Neuronal stem cell (in vitro differentiated cells): Measurements from ENCODE around the gene LYRM9.
"Not testable (repeated sequence)": the region's sequence is repeated elsewhere in the genome, so short reads cannot be mapped to it uniquely, and the experiment has no call there.

Source experiments
- DNase-seq: peaks from one replicate; pipeline ENCODE4 v3.0.0-alpha.2; 2013; ENCODE audit warnings: low spot score
- H2AFZ ChIP-seq: one replicate; pipeline ENCODE4 v1.6.1; 2013; ENCODE audit warnings: mild to moderate bottlenecking, low read length, inconsistent platforms
- H2AK5ac ChIP-seq: 2 replicates; pipeline ENCODE4 v1.6.1; 2013; ENCODE audit warnings: low read depth, mild to moderate bottlenecking, inconsistent platforms, low read length, moderate library complexity, mixed read lengths
- H2BK120ac ChIP-seq: 2 replicates; pipeline ENCODE4 v1.6.1; 2013; ENCODE audit warnings: low read depth, mild to moderate bottlenecking, inconsistent platforms, low read length, moderate library complexity, mixed read lengths
- H2BK12ac ChIP-seq: one replicate; pipeline ENCODE4 v1.6.1; 2013; ENCODE audit warnings: low read length, inconsistent platforms
- H2BK15ac ChIP-seq: 2 replicates; pipeline ENCODE4 v1.6.1; 2013; ENCODE audit warnings: mild to moderate bottlenecking, low read length, inconsistent platforms, mixed read lengths
- H2BK5ac ChIP-seq: one replicate; pipeline ENCODE4 v1.6.1; 2013; ENCODE audit warnings: inconsistent platforms, mild to moderate bottlenecking, low read length, moderate library complexity
- H3K14ac ChIP-seq: one replicate; pipeline ENCODE4 v1.6.1; 2013; ENCODE audit warnings: low read length, inconsistent platforms
- H3K18ac ChIP-seq: 2 replicates; pipeline ENCODE4 v1.6.1; 2013; ENCODE audit warnings: low read length, inconsistent platforms
- H3K23ac ChIP-seq: 2 replicates; pipeline ENCODE4 v1.6.1; 2013; ENCODE audit warnings: low read depth, mild to moderate bottlenecking, mixed read lengths, low read length, inconsistent platforms; ENCODE audit not compliant: poor library complexity
- H3K27ac ChIP-seq: replicated peaks from 3 replicates; pipeline ENCODE4 v1.5.1; 2013; ENCODE audit warnings: low read length, inconsistent platforms
- H3K27me3 ChIP-seq, 3 experiments: 2 replicates each; pipeline ENCODE4 v1.6.1; 2013; ENCODE audit warnings: low read length in 3 of 3, mild to moderate bottlenecking in 2 of 3, inconsistent platforms in 1 of 3, low read depth in 1 of 3, mixed read lengths in 1 of 3, moderate library complexity in 1 of 3; ENCODE audit not compliant: control insufficient read depth in 3 of 3, insufficient read depth in 3 of 3
- H3K36me3 ChIP-seq, 2 donors: replicated peaks in 1 of 2; 2 replicates each; pipeline ENCODE4 v1.6.1; 2013; ENCODE audit warnings: low read length in 2 of 2; ENCODE audit not compliant: control insufficient read depth in 2 of 2, insufficient read depth in 2 of 2
- H3K4ac ChIP-seq: 2 replicates; pipeline ENCODE4 v1.6.1; 2013; ENCODE audit warnings: inconsistent platforms, mild to moderate bottlenecking, low read length, moderate library complexity
- H3K4me1 ChIP-seq, 2 donors: 1 replicate in 1 of 2; 2 replicates in 1 of 2; pipeline ENCODE4 v1.6.1; 2013; ENCODE audit warnings: low read length in 2 of 2, low read depth in 1 of 2; ENCODE audit not compliant: control insufficient read depth in 2 of 2, insufficient read depth in 1 of 2
- H3K4me2 ChIP-seq: one replicate; pipeline ENCODE4 v1.6.1; 2013; ENCODE audit warnings: mild to moderate bottlenecking, low read length, inconsistent platforms; ENCODE audit not compliant: insufficient read depth, poor library complexity, severe bottlenecking
- H3K4me3 ChIP-seq, 2 donors: 2 replicates each; pipeline ENCODE4 v1.5.1; 2013; ENCODE audit warnings: low read length in 2 of 2, mild to moderate bottlenecking in 2 of 2, inconsistent platforms in 1 of 2, moderate library complexity in 1 of 2
- H3K79me1 ChIP-seq: one replicate; pipeline ENCODE4 v1.6.1; 2013; ENCODE audit warnings: low read depth, mild to moderate bottlenecking, inconsistent platforms, low read length, moderate library complexity
- H3K9ac ChIP-seq: one replicate; pipeline ENCODE4 v1.6.1; 2013; ENCODE audit warnings: mild to moderate bottlenecking, low read depth, low read length, inconsistent platforms; ENCODE audit not compliant: poor library complexity
- H3K9me3 ChIP-seq, 2 donors: replicated peaks in 1 of 2; 2 replicates each; pipeline versions ENCODE3 to v1.6.1; 2013; ENCODE audit warnings: low read length in 2 of 2, mild to moderate bottlenecking in 2 of 2, inconsistent platforms in 1 of 2, low read depth in 1 of 2, mixed read lengths in 1 of 2, moderate library complexity in 1 of 2; ENCODE audit not compliant: control insufficient read depth in 2 of 2, insufficient read depth in 1 of 2
- H4K8ac ChIP-seq: one replicate; pipeline ENCODE4 v1.6.1; 2013; ENCODE audit warnings: low read depth, mild to moderate bottlenecking, inconsistent platforms, low read length, moderate library complexity
- H4K91ac ChIP-seq: one replicate; pipeline ENCODE4 v1.6.1; 2013; ENCODE audit warnings: low read length, low read depth, mild to moderate bottlenecking, inconsistent platforms; ENCODE audit not compliant: poor library complexity
- WGBS, 2 donors: extraction: QIAGEN DNeasy Blood & Tissue Kit; methylation state at CpG; one replicate each; pipeline ENCODE4 v1.1.7; 2013; ENCODE audit warnings: missing lambda C conversion rate in 2 of 2, mixed read lengths in 1 of 2; ENCODE audit not compliant: insufficient read length in 2 of 2, insufficient replicate concordance in 1 of 2; ENCODE audit errors: extremely low coverage in 2 of 2; 5-methylcytosine and 5-hydroxymethylcytosine counted together

The LYRM9 gene

GRCh38 chr17:27840688-27841087 is 52.5 kb downstream of the LYRM9 start:
- Histone ChIP-seq H3K27me3 (peaks cover 0 to 12% (median 0%) of the 10 kb centered on the region in 3 experiments), H2BK5ac (no peak overlapping the region), H2BK12ac (no peak overlapping the region), H3K4ac (no peak overlapping the region), H3K9me3 (no peaks in the 10 kb centered on the region), H3K9ac (no peak overlapping the region), H3K14ac (no peak overlapping the region), H2AFZ (no peak overlapping the region), H2AK5ac (no peak overlapping the region), H3K36me3 (no peaks in the 10 kb centered on the region), H4K8ac (no peak overlapping the region), H3K79me1 (no peaks in the 10 kb centered on the region), H3K27ac (no peak overlapping the region), H3K18ac (no peak overlapping the region), H2BK120ac (no peak overlapping the region), H3K4me2 (no peak overlapping the region), H4K91ac (no peak overlapping the region), H3K4me3 (no peak overlapping the region), H3K4me1 (no peaks in the 10 kb centered on the region), H2BK15ac (no peak overlapping the region), H3K23ac (no peak overlapping the region)
- WGBS, 2 donors = no CpG with 5 or more reads among the region's 1 CpG
- DNase-seq = no peak

- not testable (repeated sequence) for H3K9me3 ChIP-seq, H3K4ac ChIP-seq, H4K91ac ChIP-seq, H2BK15ac ChIP-seq, H2BK5ac ChIP-seq, H3K23ac ChIP-seq, H3K27ac ChIP-seq, H4K8ac ChIP-seq, H3K4me3 ChIP-seq, H3K79me1 ChIP-seq, H2BK12ac ChIP-seq, H3K36me3 ChIP-seq, H3K4me1 ChIP-seq, H2AFZ ChIP-seq, H3K9ac ChIP-seq, H3K4me2 ChIP-seq, H3K14ac ChIP-seq, DNase-seq, H2AK5ac ChIP-seq, H2BK120ac ChIP-seq, H3K18ac ChIP-seq
- WGBS, 2 donors = no CpG with 5 or more reads among the region's 1 CpG
- peaks cover 0 to 14% (median 0%) of the 10 kb centered on the region in 3 experiments for H3K27me3 ChIP-seq
Observed at GRCh38 chr17:27840406-27840678, 52.8 kb downstream of the LYRM9 start.

- H2AFZ ChIP-seq, H3K9ac ChIP-seq, H3K4ac ChIP-seq, H4K91ac ChIP-seq, H3K27ac ChIP-seq, H3K18ac ChIP-seq, DNase-seq, H3K9me3 ChIP-seq, H2BK12ac ChIP-seq, H3K36me3 ChIP-seq, H4K8ac ChIP-seq, H2BK15ac ChIP-seq, H2AK5ac ChIP-seq, H3K23ac ChIP-seq, H3K4me3 ChIP-seq, H3K14ac ChIP-seq, H3K4me1 ChIP-seq, H3K79me1 ChIP-seq, H2BK5ac ChIP-seq, H2BK120ac ChIP-seq, H3K4me2 ChIP-seq: not testable (repeated sequence)
- WGBS, 2 donors = no CpG with 5 or more reads among the region's 4 CpGs
- peaks cover 0 to 14% (median 0%) of the 10 kb centered on the region in 3 experiments for H3K27me3 ChIP-seq
Observed at GRCh38 chr17:27839571-27840405, 53.4 kb downstream of the LYRM9 start.

- peaks cover 0 to 14% (median 0%) of the 10 kb centered on the region in 3 experiments for H3K27me3 ChIP-seq
- H3K18ac ChIP-seq, H3K4me2 ChIP-seq, H3K36me3 ChIP-seq, H3K4ac ChIP-seq, H2BK5ac ChIP-seq, H3K9me3 ChIP-seq, H4K8ac ChIP-seq, H3K27ac ChIP-seq, H2BK12ac ChIP-seq, H3K9ac ChIP-seq, H3K4me3 ChIP-seq, H3K79me1 ChIP-seq, H3K23ac ChIP-seq, H3K4me1 ChIP-seq, H3K14ac ChIP-seq, H4K91ac ChIP-seq, H2BK15ac ChIP-seq, H2BK120ac ChIP-seq, H2AFZ ChIP-seq, H2AK5ac ChIP-seq: not testable (repeated sequence)
- WGBS, 2 donors = no CpG with 5 or more reads among the region's 3 CpGs
- peak; percentile 9 for DNase-seq
Observed at GRCh38 chr17:27838607-27839006, 54.6 kb downstream of the LYRM9 start.
